H1 (cell line): Measurements from ENCODE around the gene ADARB2. TPM values are rescaled to one million over a fixed set of nuclear protein-coding genes. Genes with fewer than 3 reads are reported as not detected.

Experiments
- CTCF ChIA-PET: fragments of 300-600 bp; sonication (Branson Sonifier 250); formaldehyde crosslinking; loops from one replicate; lab custom pipeline; 2021; ENCODE audit not compliant: partially characterized antibody; lab: Charles Lee
- POLR2A ChIA-PET: fragments of 300-600 bp; sonication (Branson Sonifier 250); formaldehyde crosslinking; loops from one replicate; lab custom pipeline; 2021; ENCODE audit warnings: inconsistent platforms; ENCODE audit not compliant: partially characterized antibody; lab: Charles Lee
- DNase-seq, 2 experiments: peaks; one replicate each; pipeline versions ENCODE4 v3.0.0 to v3.0.0-alpha.2; 2010 to 2022; ENCODE audit warnings: low spot score in 2 of 2, low read depth in 1 of 2, mixed read lengths in 1 of 2
- FAIRE-seq: peaks from 2 replicates; lab custom pipeline; 2011; peaks lifted over from hg19 to GRCh38; lab: Jason Lieb, UNC
- H2AFZ ChIP-seq: 2 replicates; pipeline ENCODE4 v1.8.1; 2012; ENCODE audit warnings: low read length, inconsistent platforms
- H2AK5ac ChIP-seq: 2 replicates; pipeline ENCODE4 v1.6.1; 2013; ENCODE audit warnings: low read depth, low read length
- H2BK120ac ChIP-seq: replicated peaks from 2 replicates; pipeline ENCODE3; 2013; ENCODE audit warnings: low read depth, low read length, inconsistent platforms
- H2BK12ac ChIP-seq: 2 replicates; pipeline ENCODE4 v1.6.1; 2013; ENCODE audit warnings: low read depth, low read length
- H2BK15ac ChIP-seq: 2 replicates; pipeline ENCODE4 v1.6.1; 2013; ENCODE audit warnings: low read length
- H2BK20ac ChIP-seq: 2 replicates; pipeline ENCODE4 v1.6.1; 2013; ENCODE audit warnings: low read length
- H2BK5ac ChIP-seq: 2 replicates; pipeline ENCODE4 v1.6.1; 2013; ENCODE audit warnings: low read depth, low read length
- H3K14ac ChIP-seq: 2 replicates; pipeline ENCODE4 v1.6.1; 2013; ENCODE audit warnings: inconsistent platforms; ENCODE audit not compliant: insufficient read length
- H3K18ac ChIP-seq: 2 replicates; pipeline ENCODE4 v1.6.1; 2013; ENCODE audit warnings: low read length; ENCODE audit errors: extremely low read depth
- H3K23ac ChIP-seq: 2 replicates; pipeline ENCODE4 v1.6.1; 2013; ENCODE audit warnings: inconsistent platforms; ENCODE audit not compliant: insufficient read length
- H3K23me2 ChIP-seq: 2 replicates; pipeline ENCODE4 v1.6.1; 2013; ENCODE audit warnings: low read depth, low read length
- H3K27ac ChIP-seq: 2 replicates; pipeline ENCODE4 v1.6.1; 2011; ENCODE audit warnings: low read depth, low read length, inconsistent platforms
- H3K27me3 ChIP-seq, 4 experiments: replicated peaks in 1 of 4; 1 replicate in 1 of 4; 2 replicates in 3 of 4; pipeline versions ENCODE4 v1.6.1 to v1.8.1; 2011 to 2013; ENCODE audit warnings: low read length in 3 of 4, mild to moderate bottlenecking in 3 of 4, inconsistent platforms in 2 of 4, mixed read lengths in 2 of 4, moderate library complexity in 1 of 4; ENCODE audit not compliant: control insufficient read depth in 3 of 4, insufficient read depth in 3 of 4; ENCODE audit errors: extremely low read depth in 1 of 4
- H3K36me3 ChIP-seq, 4 experiments: 2 replicates each; pipeline versions ENCODE4 v1.6.1 to v1.8.1; 2011 to 2013; ENCODE audit warnings: mild to moderate bottlenecking in 4 of 4, low read length in 3 of 4, moderate library complexity in 2 of 4, control low read depth in 1 of 4, inconsistent platforms in 1 of 4; ENCODE audit not compliant: insufficient read depth in 4 of 4, control insufficient read depth in 2 of 4
- H3K4ac ChIP-seq: replicated peaks from 2 replicates; pipeline ENCODE3; 2013; ENCODE audit warnings: low read length, low read depth, mixed read lengths, inconsistent platforms; ENCODE audit not compliant: insufficient read length
- H3K4me1 ChIP-seq, 4 experiments: replicated peaks in 1 of 4; 1 replicate in 1 of 4; 2 replicates in 3 of 4; pipeline versions ENCODE4 v1.6.1 to v1.8.1; 2011 to 2013; ENCODE audit warnings: low read length in 3 of 4, inconsistent platforms in 2 of 4, mixed read lengths in 1 of 4; ENCODE audit not compliant: insufficient read depth in 4 of 4, control insufficient read depth in 3 of 4
- H3K4me2 ChIP-seq, 2 experiments: 2 replicates each; pipeline versions ENCODE4 v1.6.1 to v1.8.1; 2011 to 2013; ENCODE audit warnings: low read depth in 2 of 2, low read length in 2 of 2, control low read depth in 1 of 2, inconsistent platforms in 1 of 2, mild to moderate bottlenecking in 1 of 2; ENCODE audit not compliant: insufficient read depth in 1 of 2
- H3K4me3 ChIP-seq, 4 experiments: fragments of 200-600, 300-600 bp in 1 of 4; sonication (generic), shearing (Covaris generic), sonication (Bioruptor Twin) in 1 of 4; 2 replicates each; pipeline versions ENCODE4 v1.5.1 to v1.8.1; 2011 to 2016; ENCODE audit warnings: low read length in 4 of 4, low read depth in 3 of 4, control low read depth in 2 of 4, inconsistent platforms in 2 of 4, mild to moderate bottlenecking in 2 of 4, mixed read lengths in 1 of 4, moderate library complexity in 1 of 4; ENCODE audit not compliant: insufficient read depth in 2 of 4; ENCODE audit errors: extremely low read depth in 1 of 4
- H3K56ac ChIP-seq: replicated peaks from 2 replicates; pipeline ENCODE3; 2013; ENCODE audit warnings: low read depth, mild to moderate bottlenecking, mixed read lengths, low read length, inconsistent platforms; ENCODE audit not compliant: insufficient read length
- H3K79me1 ChIP-seq: 2 replicates; pipeline ENCODE4 v1.6.1; 2013; ENCODE audit warnings: low read depth, low read length, control low read depth
- H3K79me2 ChIP-seq, 2 experiments: 2 replicates each; pipeline versions ENCODE4 v1.6.1 to v1.8.1; 2012 to 2013; ENCODE audit warnings: low read length in 2 of 2, mild to moderate bottlenecking in 2 of 2, inconsistent platforms in 1 of 2; ENCODE audit not compliant: insufficient read depth in 2 of 2, control insufficient read depth in 1 of 2
- H3K9ac ChIP-seq, 4 experiments: replicated peaks in 1 of 4; 1 replicate in 1 of 4; 2 replicates in 3 of 4; pipeline versions ENCODE4 v1.6.1 to v1.8.1; 2011 to 2013; ENCODE audit warnings: low read depth in 3 of 4, low read length in 3 of 4, control low read depth in 2 of 4, mild to moderate bottlenecking in 2 of 4, moderate library complexity in 2 of 4, inconsistent platforms in 1 of 4; ENCODE audit errors: extremely low read depth in 1 of 4
- H3K9me3 ChIP-seq, 2 experiments: 2 replicates each; pipeline versions ENCODE4 v1.6.1 to v1.8.1; 2012 to 2013; ENCODE audit warnings: mild to moderate bottlenecking in 2 of 2, moderate library complexity in 2 of 2, control low read depth in 1 of 2, inconsistent platforms in 1 of 2, low read depth in 1 of 2, low read length in 1 of 2, mixed read lengths in 1 of 2; ENCODE audit not compliant: insufficient read depth in 2 of 2
- H4K20me1 ChIP-seq, 2 experiments: replicated peaks in 1 of 2; 2 replicates each; pipeline versions ENCODE3 to v1.8.1; 2011 to 2013; ENCODE audit warnings: inconsistent platforms in 2 of 2, low read length in 2 of 2, mild to moderate bottlenecking in 1 of 2; ENCODE audit not compliant: insufficient read depth in 2 of 2, control insufficient read depth in 1 of 2
- H4K5ac ChIP-seq: 2 replicates; pipeline ENCODE4 v1.6.1; 2013; ENCODE audit warnings: low read length, low read depth, mixed read lengths, inconsistent platforms; ENCODE audit not compliant: insufficient read length
- H4K8ac ChIP-seq: 2 replicates; pipeline ENCODE4 v1.8.0; 2013; ENCODE audit warnings: mild to moderate bottlenecking, moderate library complexity, low read length, inconsistent platforms; ENCODE audit not compliant: insufficient read depth; ENCODE audit errors: extremely low read depth
- H4K91ac ChIP-seq: replicated peaks from 2 replicates; pipeline ENCODE3; 2013; ENCODE audit warnings: low read length, mixed read lengths, inconsistent platforms; ENCODE audit not compliant: insufficient read length
- CBX5 ChIP-seq: fragments of 300-800, 300-1000 bp; sonication (generic); IDR thresholded peaks from 2 replicates; pipeline ENCODE4 v1.7.1; 2016; ENCODE audit warnings: antibody characterized with exemption, low read length, low read depth
- CTBP2 ChIP-seq: IDR thresholded peaks from 2 replicates; pipeline ENCODE4 v1.7.0; 2011; ENCODE audit warnings: borderline replicate concordance, mild to moderate bottlenecking, moderate library complexity, mixed read lengths, low read length; ENCODE audit not compliant: insufficient read depth, insufficient read length
- EZH2 ChIP-seq: fragments of 200-600 bp; sonication (generic); IDR thresholded peaks from 2 replicates; pipeline ENCODE4 v1.7.1; 2012; ENCODE audit warnings: low read depth, mild to moderate bottlenecking, moderate library complexity, low read length, inconsistent platforms; ENCODE audit not compliant: severe bottlenecking
- GABPA ChIP-seq: IDR thresholded peaks from 2 replicates; pipeline ENCODE4 v1.6.1; 2011; ENCODE audit warnings: mild to moderate bottlenecking, low read length, moderate library complexity, borderline replicate concordance; ENCODE audit not compliant: insufficient read depth
- HDAC6 ChIP-seq: IDR thresholded peaks from one replicate; pipeline ENCODE4 v1.7.1; 2012; ENCODE audit warnings: low read depth, mild to moderate bottlenecking, inconsistent platforms, low read length, moderate library complexity
- JUN ChIP-seq: IDR thresholded peaks from 2 replicates; pipeline ENCODE4 v1.6.1; 2011; ENCODE audit warnings: low read depth, mild to moderate bottlenecking, improper control_type of control experiment, low read length
- SIN3A ChIP-seq, 2 experiments: IDR thresholded peaks in 1 of 2; conservative IDR thresholded peaks in 1 of 2; 2 replicates each; pipeline ENCODE4 v1.6.1; 2011 to 2012; ENCODE audit warnings: low read length in 2 of 2, improper control_type of control experiment in 1 of 2, low read depth in 1 of 2, mild to moderate bottlenecking in 1 of 2
- SP4 ChIP-seq: IDR thresholded peaks from 2 replicates; pipeline ENCODE4 v1.6.1; 2012; ENCODE audit warnings: low read length, inconsistent platforms
- SUZ12 ChIP-seq: fragments of 200-600 bp; sonication (generic); IDR thresholded peaks from 2 replicates; pipeline ENCODE4 v1.6.1; 2012; ENCODE audit warnings: mild to moderate bottlenecking, inconsistent platforms, low read length, moderate library complexity, mixed read lengths
- ZNF274 ChIP-seq: IDR thresholded peaks from 2 replicates; pipeline ENCODE4 v1.7.0; 2012; ENCODE audit warnings: low read length, borderline replicate concordance; ENCODE audit errors: extremely low read depth
- WGBS, 2 experiments: shearing (Covaris generic) in 1 of 2; methylation state at CpG; one replicate each; pipeline versions ENCODE4 v1.1.6 to v1.1.7; 2013 to 2015; ENCODE audit warnings: low lambda C conversion rate in 2 of 2, mixed read lengths in 2 of 2, inconsistent platforms in 1 of 2, low coverage in 1 of 2, missing lambda C conversion rate in 1 of 2; ENCODE audit not compliant: insufficient replicate concordance in 2 of 2, insufficient coverage in 1 of 2, insufficient read length in 1 of 2; ENCODE audit errors: extremely low coverage in 1 of 2, missing lambda C conversion rate in 1 of 2; 5-methylcytosine and 5-hydroxymethylcytosine counted together
- polyA plus RNA-seq, 7 experiments: library from polyadenylated mRNA; depleted of rRNA in 3 of 7; stranded (reverse) in 5 of 7; unstranded in 2 of 7; fragments of >200 nt in 5 of 7; fragments of 200-250 nt in 2 of 7; gene quantifications; 1 replicate in 5 of 7; 2 replicates in 1 of 7; 4 replicates in 1 of 7; pipeline versions ENCODE4 v1.2.1 to v1.2.3, GENCODE V29; 2011 to 2013; ENCODE audit warnings: missing spikeins in 2 of 7, mixed read lengths in 2 of 7
- total RNA-seq: library from RNA; stranded (reverse); fragmentation: NEBNext Ultra II Directional; extraction: Animal tissue kit (Norgen Biotek cat#: 25700); gene quantifications from 2 replicates; pipeline ENCODE4 v1.2.1, GENCODE V29; 2021
- TF ChIP-seq, protein P1 (sequence below): IDR thresholded peaks from 2 replicates; pipeline ENCODE4 v1.6.1; 2012; ENCODE audit warnings: inconsistent platforms

Gene ADARB2
- total and polyA plus RNA-seq, 2 of the 8 experiments (the other 6 are each of a cell fraction or from before 2014, with no cell fraction given): 2.2 to 2.8 TPM

DNA sequence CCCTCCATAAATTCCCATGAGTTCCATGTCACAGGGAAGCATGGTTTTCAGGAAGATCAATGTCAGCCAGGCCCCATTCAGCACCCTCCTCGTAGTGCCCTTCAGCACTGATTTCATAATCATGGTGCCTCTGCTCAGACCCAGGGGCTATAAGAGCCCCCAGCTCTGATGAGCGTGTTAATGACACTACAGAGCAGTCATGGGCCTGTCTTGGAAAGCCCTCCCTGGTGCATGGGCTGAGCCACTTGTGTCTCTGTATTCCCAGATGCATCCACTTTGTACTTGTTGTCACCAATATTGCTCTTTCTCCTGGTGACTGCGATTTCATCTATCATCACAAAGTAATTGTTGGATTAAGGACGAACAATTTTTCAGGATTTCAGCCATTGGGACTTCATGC, 154.6 kb downstream of the ADARB2 start:
- Histone ChIP-seq H3K14ac (no peak overlapping the region), H2AFZ (no peak overlapping the region), H4K91ac (no peak overlapping the region), H2BK5ac (no peak overlapping the region), H2BK12ac (no peak overlapping the region), H2BK20ac (no peak overlapping the region), H2BK15ac (no peak overlapping the region), H3K4ac (no peak overlapping the region), H3K4me1 (0 out of 7 replicates have a peak, but pooled peaks cover 0 to 2% (median 0%) of the 10 kb centered on the region in 4 experiments), H3K27ac (no peak overlapping the region), H2AK5ac (no peak overlapping the region), H3K9me3 (0 out of 4 replicates have a peak, but pooled peaks cover 0 to under 1% of the 10 kb centered on the region in 2 experiments), H4K5ac (no peak overlapping the region), H3K56ac (no peak overlapping the region), H4K20me1 (peaks cover 0 to 2% of the 10 kb centered on the region in 2 experiments), H3K79me1 (no peaks in the 10 kb centered on the region), H3K23me2 (no peaks in the 10 kb centered on the region), H3K4me3 (no peak overlapping the region), H3K4me2 (no peak overlapping the region), H3K18ac (no peak overlapping the region), H3K79me2 (no peaks in the 10 kb centered on the region), H4K8ac (no peak overlapping the region), H3K23ac (no peak overlapping the region), H3K36me3 (no peaks in the 10 kb centered on the region), H3K27me3 (no peaks in the 10 kb centered on the region), H3K9ac (no peak overlapping the region), H2BK120ac (no peak overlapping the region)
- DNase-seq (no peak), FAIRE-seq (no peak)
- 87% methylated on average over 4 of the region's 4 CpGs; no CpG with 5 or more reads in 1 of the 2 experiments for WGBS, 2 experiments
- ChIA-PET POLR2A (no interaction called here), CTCF (interaction anchor here (1.2 to 1.6 kb wide), 4 partner anchors 9 to 223 kb away, joined by 3 to 4 read pairs (median 3); no protein-coding TSS in a partner anchor)
- no peak for TF ChIP-seq HDAC6
- TF ChIP-seq SUZ12: no peak
- no peak for TF ChIP-seq JUN
- TF ChIP-seq CBX5: no peak
- TF ChIP-seq EZH2: no peak
- TF ChIP-seq GABPA: no peak
- no peak for TF ChIP-seq ZNF274
- no peak for TF ChIP-seq SIN3A (conservative IDR thresholded peaks at IDR 0.05 in 1 of 2, IDR thresholded peaks at IDR 0.05 in 1 of 2; ENCODE audit: low read depth in 1 of 2, low read length in 2 of 2)
- no peak for TF ChIP-seq SP4
- TF ChIP-seq, protein P1, sequence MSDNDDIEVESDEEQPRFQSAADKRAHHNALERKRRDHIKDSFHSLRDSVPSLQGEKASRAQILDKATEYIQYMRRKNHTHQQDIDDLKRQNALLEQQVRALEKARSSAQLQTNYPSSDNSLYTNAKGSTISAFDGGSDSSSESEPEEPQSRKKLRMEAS: no peak
- TF ChIP-seq CTBP2: no peak
